GM12878 (cell line): Measurements from ENCODE around the gene MAP2K1. TPM values are rescaled to one million over a fixed set of nuclear protein-coding genes. Genes with fewer than 3 reads are reported as not detected.
A peak's percentile ranks its signal among the peaks of the same experiment; 100 is the strongest.

ENCODE experiments used
- EP300 ChIP-seq, 2 experiments: fragments of 150-350 bp in 1 of 2; IDR thresholded peaks; 2 replicates each; pipeline ENCODE4 v1.6.1; 2011 to 2012; ENCODE audit warnings: low read depth in 2 of 2, low read length in 2 of 2, borderline replicate concordance in 1 of 2, improper control_type of control experiment in 1 of 2, inconsistent platforms in 1 of 2; ENCODE audit not compliant: control insufficient read depth in 1 of 2
- ETV6 ChIP-seq, 2 experiments: fragments of 450-650 bp in 1 of 2; IDR thresholded peaks in 1 of 2; conservative IDR thresholded peaks in 1 of 2; 2 replicates each; pipeline ENCODE4 v1.6.1; 2014; ENCODE audit warnings: antibody characterized with exemption in 1 of 2, borderline replicate concordance in 1 of 2, low read depth in 1 of 2, mild to moderate bottlenecking in 1 of 2, moderate library complexity in 1 of 2
- IKZF1 ChIP-seq: fragments of 450-650 bp; conservative IDR thresholded peaks from 2 replicates; pipeline ENCODE4 v1.6.1; 2017; ENCODE audit warnings: antibody characterized with exemption, mild to moderate bottlenecking
- KAT2A ChIP-seq: conservative IDR thresholded peaks from 2 replicates; pipeline ENCODE4 v1.6.1; 2011; ENCODE audit warnings: low read depth, low read length; ENCODE audit not compliant: control insufficient read depth
- KDM1A ChIP-seq: fragments of 200-600 bp; sonication (generic); IDR thresholded peaks from 2 replicates; pipeline ENCODE4 v1.6.1; 2016; ENCODE audit warnings: borderline replicate concordance
- MYC ChIP-seq: IDR thresholded peaks from 2 replicates; pipeline ENCODE4 v1.6.1; 2011; ENCODE audit warnings: mild to moderate bottlenecking, low read length, moderate library complexity, inconsistent platforms; ENCODE audit not compliant: insufficient read depth, insufficient replicate concordance, insufficient read length, severe bottlenecking
- NFIC ChIP-seq: IDR thresholded peaks from 2 replicates; pipeline ENCODE4 v1.6.1; 2012; ENCODE audit warnings: low read depth, mild to moderate bottlenecking, inconsistent platforms, low read length, moderate library complexity
- PAX8 ChIP-seq: fragments of 450-650 bp; IDR thresholded peaks from 2 replicates; pipeline ENCODE4 v1.6.1; 2017; ENCODE audit warnings: mild to moderate bottlenecking, moderate library complexity
- POLR2A ChIP-seq: IDR thresholded peaks from 2 replicates; pipeline ENCODE4 v1.6.1; 2011; ENCODE audit warnings: low read depth, mild to moderate bottlenecking, low read length
- RAD51 ChIP-seq: fragments of 450-650 bp; IDR thresholded peaks from 2 replicates; pipeline ENCODE4 v1.6.1; 2016; ENCODE audit warnings: moderate library complexity, mild to moderate bottlenecking, inconsistent platforms
- RELA ChIP-seq: fragments of 450-650 bp; IDR thresholded peaks from 2 replicates; pipeline ENCODE4 v1.8.0; 2014; ENCODE audit warnings: borderline replicate concordance; ENCODE audit not compliant: partially characterized antibody
- SPI1 ChIP-seq: IDR thresholded peaks from 2 replicates; pipeline ENCODE4 v1.6.1; 2011; ENCODE audit warnings: low read depth, mild to moderate bottlenecking, low read length, moderate library complexity, borderline replicate concordance; ENCODE audit not compliant: insufficient read depth
- SREBF1 ChIP-seq: IDR thresholded peaks from 2 replicates; pipeline ENCODE4 v1.6.1; 2012; ENCODE audit warnings: mild to moderate bottlenecking, low read length
- SRF ChIP-seq, 2 experiments: IDR thresholded peaks; 2 replicates each; pipeline ENCODE4 v1.6.1; 2011; ENCODE audit warnings: low read depth in 2 of 2, low read length in 2 of 2, mild to moderate bottlenecking in 1 of 2, moderate library complexity in 1 of 2
- TCF3 ChIP-seq: IDR thresholded peaks from 2 replicates; pipeline ENCODE4 v1.6.1; 2012; ENCODE audit warnings: low read depth, mild to moderate bottlenecking, low read length, borderline replicate concordance; ENCODE audit not compliant: insufficient read depth
- WRNIP1 ChIP-seq: IDR thresholded peaks from 2 replicates; pipeline ENCODE4 v1.6.1; 2011; ENCODE audit warnings: low read depth, low read length, improper control_type of control experiment, borderline replicate concordance
- ZNF217 ChIP-seq: fragments of 450-650 bp; IDR thresholded peaks from 2 replicates; pipeline ENCODE4 v1.6.1; 2017; ENCODE audit warnings: antibody characterized with exemption, mild to moderate bottlenecking
- ZNF622 ChIP-seq: fragments of 450-650 bp; IDR thresholded peaks from 2 replicates; pipeline ENCODE4 v1.6.1; 2017; ENCODE audit warnings: mild to moderate bottlenecking, inconsistent platforms
- polyA plus RNA-seq, 11 experiments: library from polyadenylated mRNA; depleted of rRNA in 4 of 11; unstranded in 6 of 11; stranded (reverse) in 5 of 11; fragments of >200 nt; fragmentation: Nextera tagmentation in 4 of 11; fragmentation: Illumina TruSeq in 1 of 11; extraction: Ambion mirVana in 4 of 11; extraction: Trizol in 1 of 11; gene quantifications; 1 replicate in 1 of 11; 2 replicates in 10 of 11; pipeline versions ENCODE4 v1.2.1 to v1.2.3, GENCODE V29; 2011 to 2016; ENCODE audit warnings: inconsistent platforms in 2 of 11, missing spikeins in 2 of 11, low read depth in 1 of 11
- total RNA-seq, 4 experiments: library from RNA; depleted of rRNA in 3 of 4; stranded (reverse); fragments of >200 nt in 3 of 4; fragmentation: Illumina TruSeq in 1 of 4; extraction: Trizol in 1 of 4; gene quantifications; 2 replicates each; pipeline versions ENCODE4 v1.2.1 to v1.2.3, GENCODE V29; 2013 to 2021
- TF ChIP-seq, protein P1 (sequence below): fragments of 150-350 bp; IDR thresholded peaks from 2 replicates; pipeline ENCODE4 v1.6.1; 2016; ENCODE audit warnings: low read depth, low read length
- TF ChIP-seq, protein P2 (sequence below): fragments of 450-650 bp; IDR thresholded peaks from 2 replicates; pipeline ENCODE4 v1.6.1; 2017; ENCODE audit warnings: borderline replicate concordance

The MAP2K1 gene
- total and polyA plus RNA-seq, 10 of the 15 experiments (the other 5 are each of a cell fraction or from before 2014, with no cell fraction given) = 11.2 to 112 (median 56.6) TPM

- TF ChIP-seq, protein P1, sequence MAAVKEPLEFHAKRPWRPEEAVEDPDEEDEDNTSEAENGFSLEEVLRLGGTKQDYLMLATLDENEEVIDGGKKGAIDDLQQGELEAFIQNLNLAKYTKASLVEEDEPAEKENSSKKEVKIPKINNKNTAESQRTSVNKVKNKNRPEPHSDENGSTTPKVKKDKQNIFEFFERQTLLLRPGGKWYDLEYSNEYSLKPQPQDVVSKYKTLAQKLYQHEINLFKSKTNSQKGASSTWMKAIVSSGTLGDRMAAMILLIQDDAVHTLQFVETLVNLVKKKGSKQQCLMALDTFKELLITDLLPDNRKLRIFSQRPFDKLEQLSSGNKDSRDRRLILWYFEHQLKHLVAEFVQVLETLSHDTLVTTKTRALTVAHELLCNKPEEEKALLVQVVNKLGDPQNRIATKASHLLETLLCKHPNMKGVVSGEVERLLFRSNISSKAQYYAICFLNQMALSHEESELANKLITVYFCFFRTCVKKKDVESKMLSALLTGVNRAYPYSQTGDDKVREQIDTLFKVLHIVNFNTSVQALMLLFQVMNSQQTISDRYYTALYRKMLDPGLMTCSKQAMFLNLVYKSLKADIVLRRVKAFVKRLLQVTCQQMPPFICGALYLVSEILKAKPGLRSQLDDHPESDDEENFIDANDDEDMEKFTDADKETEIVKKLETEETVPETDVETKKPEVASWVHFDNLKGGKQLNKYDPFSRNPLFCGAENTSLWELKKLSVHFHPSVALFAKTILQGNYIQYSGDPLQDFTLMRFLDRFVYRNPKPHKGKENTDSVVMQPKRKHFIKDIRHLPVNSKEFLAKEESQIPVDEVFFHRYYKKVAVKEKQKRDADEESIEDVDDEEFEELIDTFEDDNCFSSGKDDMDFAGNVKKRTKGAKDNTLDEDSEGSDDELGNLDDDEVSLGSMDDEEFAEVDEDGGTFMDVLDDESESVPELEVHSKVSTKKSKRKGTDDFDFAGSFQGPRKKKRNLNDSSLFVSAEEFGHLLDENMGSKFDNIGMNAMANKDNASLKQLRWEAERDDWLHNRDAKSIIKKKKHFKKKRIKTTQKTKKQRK = no peak
- no peak for TF ChIP-seq SRF (IDR thresholded peaks at IDR 0.05; ENCODE audit: low read depth in 2 of 2, low read length in 2 of 2)
- peak; percentile 64 for TF ChIP-seq RELA
- TF ChIP-seq TCF3 = peak; percentile 95
- 0 out of 4 replicates have a peak, but pooled peaks of 1 of the 2 experiments have one; percentile 13 for TF ChIP-seq EP300 (IDR thresholded peaks at IDR 0.05; ENCODE audit: borderline replicate concordance in 1 of 2, control insufficient read depth in 1 of 2, low read depth in 2 of 2, low read length in 2 of 2)
- TF ChIP-seq WRNIP1 = no peak
- no peak for TF ChIP-seq NFIC
- no peak for TF ChIP-seq PAX8
- TF ChIP-seq, protein P2, sequence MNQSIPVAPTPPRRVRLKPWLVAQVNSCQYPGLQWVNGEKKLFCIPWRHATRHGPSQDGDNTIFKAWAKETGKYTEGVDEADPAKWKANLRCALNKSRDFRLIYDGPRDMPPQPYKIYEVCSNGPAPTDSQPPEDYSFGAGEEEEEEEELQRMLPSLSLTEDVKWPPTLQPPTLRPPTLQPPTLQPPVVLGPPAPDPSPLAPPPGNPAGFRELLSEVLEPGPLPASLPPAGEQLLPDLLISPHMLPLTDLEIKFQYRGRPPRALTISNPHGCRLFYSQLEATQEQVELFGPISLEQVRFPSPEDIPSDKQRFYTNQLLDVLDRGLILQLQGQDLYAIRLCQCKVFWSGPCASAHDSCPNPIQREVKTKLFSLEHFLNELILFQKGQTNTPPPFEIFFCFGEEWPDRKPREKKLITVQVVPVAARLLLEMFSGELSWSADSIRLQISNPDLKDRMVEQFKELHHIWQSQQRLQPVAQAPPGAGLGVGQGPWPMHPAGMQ = no peak
- TF ChIP-seq ZNF622 = no peak
- TF ChIP-seq POLR2A = peak; percentile 93
- no peak for TF ChIP-seq KAT2A
- no peak for TF ChIP-seq ETV6 (conservative IDR thresholded peaks at IDR 0.05 in 1 of 2, IDR thresholded peaks at IDR 0.05 in 1 of 2; ENCODE audit: borderline replicate concordance in 1 of 2, low read depth in 1 of 2)
- TF ChIP-seq SREBF1 = no peak
- no peak; the same call in 1 of the 2 replicates for TF ChIP-seq SPI1
- TF ChIP-seq ZNF217 = no peak
- TF ChIP-seq MYC = no peak
- TF ChIP-seq RAD51 = peak; percentile 82
- no peak for TF ChIP-seq KDM1A
- peak; percentile 62 for TF ChIP-seq IKZF1
Observed at GRCh38 chr15:66386204-66387123, at the start of gene MAP2K1 (continued).
